ES-I3 (cell line): ENCODE results near the gene ZNF236.
"Not testable (repeated sequence)": the region's sequence is repeated elsewhere in the genome, so short reads cannot be mapped to it uniquely, and the experiment has no call there.

Experiments used
- H3K36me3 ChIP-seq: 2 replicates; pipeline ENCODE4 v1.6.1; 2013; ENCODE audit warnings: mild to moderate bottlenecking, low read length, control low read depth, moderate library complexity; ENCODE audit not compliant: insufficient read depth
- H3K4me1 ChIP-seq: 2 replicates; pipeline ENCODE4 v1.6.1; 2013; ENCODE audit warnings: mild to moderate bottlenecking, control low read depth, low read length; ENCODE audit not compliant: insufficient read depth
- H3K9ac ChIP-seq: 2 replicates; pipeline ENCODE4 v1.6.1; 2013; ENCODE audit warnings: low read depth, mild to moderate bottlenecking, low read length, moderate library complexity
- H3K9me3 ChIP-seq: 2 replicates; pipeline ENCODE4 v1.6.1; 2013; ENCODE audit warnings: mild to moderate bottlenecking, low read length, moderate library complexity; ENCODE audit not compliant: control insufficient read depth, insufficient read depth

ZNF236 gene

DNA sequence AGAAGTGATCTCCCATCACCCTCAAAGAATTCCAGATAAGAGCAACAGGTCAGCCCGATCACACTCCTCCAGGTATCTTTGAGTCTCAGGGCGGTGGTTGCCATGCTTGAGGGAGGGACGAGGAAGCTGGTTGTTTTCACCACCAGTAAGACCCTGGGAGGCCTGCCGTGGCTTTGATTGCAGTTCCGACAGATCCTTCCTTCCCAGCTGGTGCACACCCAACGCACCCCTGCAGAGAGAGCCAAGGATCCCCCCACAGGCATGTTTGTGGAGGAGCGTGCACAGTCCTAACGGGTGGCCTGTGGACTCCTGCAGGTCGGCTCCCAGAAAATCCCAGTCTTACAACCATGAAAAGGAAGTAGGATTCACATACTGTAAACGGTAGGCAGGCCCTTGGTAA lies 13.8 kb upstream of the ZNF236 start:
- Histone ChIP-seq H3K36me3 (no peaks in the 10 kb centered on the region), H3K9me3 (no peaks in the 10 kb centered on the region), H3K4me1 (no peaks in the 10 kb centered on the region), H3K9ac (no peak overlapping the region)

DNA sequence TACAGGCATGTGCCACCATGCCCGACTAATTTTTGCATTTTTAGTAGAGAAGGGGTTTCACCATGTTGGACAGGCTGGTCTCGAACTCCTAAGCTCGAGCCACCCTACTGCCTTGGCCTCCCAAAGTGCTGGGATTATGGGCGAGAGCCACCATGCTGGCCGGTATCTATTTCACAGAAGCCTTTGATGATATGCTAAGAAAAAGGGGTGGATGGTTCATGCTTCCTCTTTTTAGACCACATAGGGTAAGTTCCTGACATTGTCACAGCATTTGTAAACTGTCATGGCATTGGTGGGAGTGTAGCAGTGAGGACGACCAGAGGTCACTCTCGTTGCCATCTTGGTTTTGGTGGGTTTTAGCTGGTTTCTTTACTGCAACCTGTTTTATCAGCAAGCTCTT lies 10.8 kb upstream of the ZNF236 start:
- not testable (repeated sequence) for H3K9me3 ChIP-seq, H3K9ac ChIP-seq, H3K4me1 ChIP-seq, H3K36me3 ChIP-seq

DNA sequence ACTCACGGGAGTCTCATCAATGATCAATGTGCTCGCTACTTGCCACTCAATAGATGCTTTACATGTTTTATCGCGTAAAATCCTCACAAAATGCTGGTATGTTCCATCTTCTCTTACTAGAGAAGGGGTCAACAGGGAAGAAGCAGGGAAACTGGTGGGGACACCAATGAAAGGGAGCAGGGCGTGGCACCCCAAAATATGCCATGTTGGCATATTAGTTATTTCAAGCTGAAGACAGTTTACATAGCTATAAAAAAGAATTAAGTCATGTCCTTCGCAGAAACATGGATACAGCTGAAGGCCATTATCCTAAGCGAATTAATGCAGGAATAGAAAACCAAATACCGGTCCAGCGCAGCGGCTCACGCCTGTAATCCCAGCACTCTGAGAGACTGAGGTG lies 8.1 kb upstream of the ZNF236 start:
- Histone ChIP-seq H3K9me3 (no peaks in the 10 kb centered on the region), H3K4me1 (no peaks in the 10 kb centered on the region), H3K9ac (no peak overlapping the region), H3K36me3 (no peaks in the 10 kb centered on the region; the same call in 1 of the 2 replicates)

GRCh38 chr18:76816127-76816526 lies 6.2 kb upstream of the ZNF236 start:
- Histone ChIP-seq H3K9me3 (no peaks in the 10 kb centered on the region), H3K4me1 (no peaks in the 10 kb centered on the region), H3K36me3 (no peaks in the 10 kb centered on the region; the same call in 1 of the 2 replicates), H3K9ac (no peak overlapping the region)

DNA sequence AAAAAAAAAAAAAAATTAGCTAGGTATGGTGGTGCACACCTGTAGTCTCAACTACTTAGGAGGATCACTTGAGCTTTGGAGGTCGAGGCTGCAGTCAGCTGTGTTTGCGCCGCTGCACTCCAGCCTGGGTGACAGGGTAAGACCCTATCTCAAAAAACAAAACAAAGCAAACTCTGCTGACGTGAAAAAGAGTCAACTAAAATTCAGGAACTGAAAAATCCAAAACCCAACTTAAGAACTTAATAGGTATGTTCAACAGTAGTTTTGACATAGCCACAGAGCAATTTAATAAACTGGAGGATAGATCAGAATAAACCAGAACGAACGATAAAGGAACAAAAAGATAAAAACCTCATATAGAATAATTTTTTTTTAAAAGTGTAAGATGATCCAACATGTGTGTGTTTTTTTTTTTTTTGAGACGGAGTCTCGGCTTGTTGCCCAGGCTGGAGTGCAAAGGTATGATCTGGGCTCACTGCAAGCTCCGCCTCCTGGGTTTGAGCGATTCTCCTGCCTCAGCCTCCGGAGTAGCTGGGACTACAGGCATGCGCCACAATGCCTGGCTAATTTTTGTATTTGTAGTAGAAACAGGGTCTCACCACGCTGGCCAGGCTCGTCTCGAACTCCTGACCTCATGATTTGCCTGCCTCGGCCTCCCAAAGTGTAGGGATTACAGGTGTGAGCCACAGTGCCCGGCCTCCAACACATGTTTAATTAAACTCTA lies 4.3 kb upstream of the ZNF236 start:
- no peaks in the 10 kb centered on the region for H3K4me1 ChIP-seq
- no peaks in the 10 kb centered on the region; the same call in 1 of the 2 replicates for H3K36me3 ChIP-seq
- H3K9me3 ChIP-seq: no peaks in the 10 kb centered on the region
- no peak overlapping the region for H3K9ac ChIP-seq

GRCh38 chr18:76819411-76820136 lies 2.8 kb upstream of the ZNF236 start:
- no peaks in the 10 kb centered on the region; the same call in 1 of the 2 replicates for H3K36me3 ChIP-seq
- no peaks in the 10 kb centered on the region for H3K9me3 ChIP-seq
- H3K9ac ChIP-seq: no peak overlapping the region
- H3K4me1 ChIP-seq: peaks cover 5% of the 10 kb centered on the region; the same call in 1 of the 2 replicates

DNA sequence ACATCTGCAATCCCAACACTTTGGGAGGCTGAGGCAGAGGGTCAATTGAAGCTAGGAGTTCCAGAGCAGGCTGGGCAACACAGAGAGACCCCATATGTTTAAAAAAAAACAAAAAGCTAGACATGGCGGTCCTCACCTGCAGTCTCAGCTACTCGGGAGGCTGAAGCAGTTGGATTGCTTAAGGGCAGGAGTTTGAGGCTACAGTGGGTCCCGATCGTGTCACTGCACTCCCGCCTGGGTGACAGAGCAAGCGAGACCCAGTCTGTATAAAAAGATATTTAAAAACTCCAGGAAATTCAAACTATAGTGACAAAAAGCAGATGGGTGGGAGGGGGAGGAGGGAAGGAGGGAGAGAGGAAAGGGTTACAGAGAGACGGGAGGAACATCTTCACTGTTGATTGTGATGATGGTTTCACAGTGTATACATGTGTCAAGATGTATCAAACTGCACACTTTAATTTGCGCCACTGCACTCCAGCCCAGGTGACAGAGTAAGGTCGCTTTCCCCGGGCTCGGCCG lies 942 bp upstream of the ZNF236 start:
- Histone ChIP-seq H3K36me3 (no peaks in the 10 kb centered on the region), H3K9me3 (no peaks in the 10 kb centered on the region), H3K9ac (peak overlapping the region; percentile 81), H3K4me1 (peaks cover 10% of the 10 kb centered on the region; the same call in 1 of the 2 replicates)

DNA sequence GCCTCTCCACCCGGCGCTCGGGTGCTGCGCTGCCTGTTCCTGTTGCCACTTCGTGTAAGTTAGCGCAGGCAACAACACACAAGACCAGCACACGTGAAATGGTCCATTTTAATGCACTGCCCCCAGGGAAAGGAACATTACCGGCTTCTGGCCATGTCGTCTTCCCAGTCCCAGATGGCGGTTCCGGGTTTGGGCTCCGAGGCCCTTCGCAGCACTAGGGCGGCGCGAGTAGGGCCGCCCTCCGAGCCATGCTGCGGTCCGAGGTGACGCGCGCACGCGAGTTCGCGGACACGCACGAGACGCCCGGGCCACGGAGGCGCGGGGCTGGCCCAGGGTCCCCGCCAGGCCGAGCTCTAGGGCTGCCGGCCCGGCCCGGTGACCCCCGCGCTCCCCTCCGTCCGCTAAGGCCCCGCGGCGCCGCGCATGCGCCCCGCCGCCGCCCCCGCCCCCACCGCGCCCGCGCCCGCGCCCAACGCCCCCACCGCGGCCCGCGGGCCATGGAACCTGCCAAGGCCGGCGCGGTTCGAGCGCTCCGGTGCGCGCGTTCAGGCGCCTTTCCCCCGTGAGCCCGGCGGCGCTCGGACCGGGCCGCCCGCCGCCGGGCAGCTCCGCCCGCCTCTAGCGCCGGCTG lies 367 bp upstream of the ZNF236 start:
- Histone ChIP-seq H3K4me1 (peaks cover 10% of the 10 kb centered on the region; the same call in 1 of the 2 replicates), H3K36me3 (no peaks in the 10 kb centered on the region), H3K9ac (peak overlapping the region; percentile 81), H3K9me3 (no peaks in the 10 kb centered on the region)

- peak overlapping the region; percentile 75 for H3K9ac ChIP-seq
- H3K36me3 ChIP-seq: no peaks in the 10 kb centered on the region
- H3K4me1 ChIP-seq: peaks cover 14% of the 10 kb centered on the region
- no peaks in the 10 kb centered on the region for H3K9me3 ChIP-seq
Observed at GRCh38 chr18:76823161-76823538, 793 bp downstream of the ZNF236 start.

DNA sequence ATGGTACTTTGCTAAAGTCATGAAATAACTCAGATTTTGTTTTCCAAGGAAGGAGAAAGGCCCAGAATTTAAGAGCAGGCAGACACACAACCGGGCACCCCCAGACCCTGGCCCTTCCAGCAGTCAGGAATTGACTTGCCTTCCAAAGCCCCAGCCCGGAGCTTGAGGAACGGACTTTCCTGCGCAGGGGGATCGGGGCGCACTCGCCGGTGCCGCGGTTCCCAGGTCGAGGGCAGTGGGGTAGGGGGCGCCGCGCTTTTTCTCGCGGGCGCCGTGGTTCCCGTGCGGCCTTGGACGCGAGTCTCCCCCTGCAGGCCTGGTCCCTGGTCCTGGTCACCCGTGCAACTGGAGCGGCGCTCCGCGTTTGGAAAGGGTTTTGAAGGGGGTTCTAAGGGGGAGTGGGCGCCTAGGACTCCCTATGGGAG lies 1.2 kb downstream of the ZNF236 start:
- Histone ChIP-seq H3K9me3 (no peaks in the 10 kb centered on the region), H3K9ac (peak overlapping the region; percentile 75), H3K36me3 (no peaks in the 10 kb centered on the region), H3K4me1 (peaks cover 14% of the 10 kb centered on the region)

DNA sequence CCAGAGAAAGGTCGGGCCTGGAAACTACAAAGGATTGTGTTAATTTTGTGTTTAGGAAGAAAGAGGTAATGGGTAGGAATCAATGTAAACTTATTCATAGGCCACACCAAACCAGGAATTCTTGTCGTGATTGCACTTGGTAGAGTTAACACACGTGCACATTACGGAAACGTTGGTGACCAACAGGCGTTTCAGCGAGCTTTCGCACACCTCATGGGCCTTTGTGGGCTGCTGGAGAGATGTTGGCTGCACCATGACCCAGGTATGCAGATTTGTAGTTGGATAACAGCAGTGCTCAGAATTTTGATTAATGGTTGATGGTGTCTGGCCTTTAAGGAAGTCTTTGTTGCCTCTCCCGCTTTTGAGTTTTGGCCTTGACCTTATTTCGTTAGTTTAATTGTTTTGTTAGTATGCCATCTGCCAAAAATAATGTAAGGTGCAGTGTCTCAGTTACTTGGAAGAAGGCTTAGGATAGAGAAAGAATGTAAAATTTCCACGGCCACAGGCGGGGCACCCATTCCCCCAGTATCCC lies 1.9 kb downstream of the ZNF236 start:
- peak overlapping the region; percentile 75 for H3K9ac ChIP-seq
- H3K9me3 ChIP-seq: no peaks in the 10 kb centered on the region
- H3K36me3 ChIP-seq: no peaks in the 10 kb centered on the region
- peaks cover 14% of the 10 kb centered on the region for H3K4me1 ChIP-seq

GRCh38 chr18:76824754-76825153 lies 2.4 kb downstream of the ZNF236 start:
- Histone ChIP-seq H3K36me3 (no peaks in the 10 kb centered on the region), H3K9me3 (no peaks in the 10 kb centered on the region), H3K9ac (no peak overlapping the region), H3K4me1 (peaks cover 14% of the 10 kb centered on the region)

- H3K36me3 ChIP-seq: no peaks in the 10 kb centered on the region
- H3K9me3 ChIP-seq: no peaks in the 10 kb centered on the region
- no peak overlapping the region for H3K9ac ChIP-seq
Observed at GRCh38 chr18:76827205-76828200, 5.1 kb downstream of the ZNF236 start.

More at GRCh38 chr18:76827205-76828200, 5.1 kb downstream of the ZNF236 start:
- peaks cover 14% of the 10 kb centered on the region for H3K4me1 ChIP-seq
